GM19239 (cell line): ENCODE results near the gene ATRIP.
"Not testable (repeated sequence)": the region's sequence is repeated elsewhere in the genome, so short reads cannot be mapped to it uniquely, and the experiment has no call there.

ENCODE experiments used
- DNase-seq: peaks from one replicate; pipeline ENCODE4 v3.0.0; 2011; ENCODE audit warnings: low spot score; ENCODE audit not compliant: insufficient read length
- FAIRE-seq: peaks from 2 replicates; lab custom pipeline; 2011; peaks lifted over from hg19 to GRCh38; lab: Jason Lieb, UNC

Gene ATRIP

GRCh38 chr3:48466386-48467109, 20.0 kb downstream of the ATRIP start:
- DNase-seq (no peak), FAIRE-seq (peak; percentile 67)

GRCh38 chr3:48467110-48467454, 20.5 kb downstream of the ATRIP start:
- DNase-seq: no peak
- FAIRE-seq: peak; percentile 37

- no peak for FAIRE-seq
Measured at GRCh38 chr3:48467473-48468267, 21.1 kb downstream of the ATRIP start.

GRCh38 chr3:48468329-48468731, 21.8 kb downstream of the ATRIP start:
- DNase-seq: no peak
- no peak for FAIRE-seq

More at GRCh38 chr3:48467473-48468267, 21.1 kb downstream of the ATRIP start:
- DNase-seq: no peak

GRCh38 chr3:48469046-48469915, 22.7 kb downstream of the ATRIP start:
- no peak for FAIRE-seq
- no peak for DNase-seq

- FAIRE-seq (no peak), DNase-seq (no peak)
Measured at GRCh38 chr3:48470286-48470685, 23.7 kb downstream of the ATRIP start.

- DNase-seq (no peak), FAIRE-seq (no peak)
Measured at GRCh38 chr3:48472673-48472922, 26.1 kb downstream of the ATRIP start.

- DNase-seq (peak; percentile 88), FAIRE-seq (peak; percentile 100)
Measured at GRCh38 chr3:48472923-48473616, 26.5 kb downstream of the ATRIP start.

GRCh38 chr3:48473617-48473952, 27.0 kb downstream of the ATRIP start:
- FAIRE-seq: no peak
- no peak for DNase-seq

- not testable (repeated sequence) for DNase-seq, FAIRE-seq
Measured at GRCh38 chr3:48474031-48474430, 27.5 kb downstream of the ATRIP start.

GRCh38 chr3:48474619-48475018, 28.1 kb downstream of the ATRIP start:
- DNase-seq (no peak), FAIRE-seq (peak; percentile 21)

GRCh38 chr3:48475188-48475587, 28.7 kb downstream of the ATRIP start:
- FAIRE-seq (no peak), DNase-seq (no peak)

GRCh38 chr3:48476426-48477053, 30.0 kb downstream of the ATRIP start:
- FAIRE-seq (peak; percentile 66), DNase-seq (no peak)

GRCh38 chr3:48477959-48478520, 31.5 kb downstream of the ATRIP start:
- no peak for FAIRE-seq
- no peak for DNase-seq

GRCh38 chr3:48478626-48479555, 32.4 kb downstream of the ATRIP start:
- DNase-seq (no peak), FAIRE-seq (peak; percentile 94)

GRCh38 chr3:48480891-48481290, 34.4 kb downstream of the ATRIP start:
- FAIRE-seq, DNase-seq: not testable (repeated sequence)

GRCh38 chr3:48482822-48483221, 36.3 kb downstream of the ATRIP start:
- not testable (repeated sequence) for FAIRE-seq, DNase-seq

GRCh38 chr3:48486952-48487351, 40.4 kb downstream of the ATRIP start:
- no peak for FAIRE-seq
- no peak for DNase-seq
